NB4 (cell line): Measurements from ENCODE around the gene ISM1.

Experiments used
- MYC ChIP-seq: IDR thresholded peaks from 2 replicates; pipeline ENCODE4 v1.6.1; 2011; ENCODE audit warnings: low read depth, low read length
- TF ChIP-seq, protein P1 (sequence below): IDR thresholded peaks from one replicate; pipeline ENCODE4 v1.5.1; 2012; ENCODE audit warnings: low read depth, low read length

DNA sequence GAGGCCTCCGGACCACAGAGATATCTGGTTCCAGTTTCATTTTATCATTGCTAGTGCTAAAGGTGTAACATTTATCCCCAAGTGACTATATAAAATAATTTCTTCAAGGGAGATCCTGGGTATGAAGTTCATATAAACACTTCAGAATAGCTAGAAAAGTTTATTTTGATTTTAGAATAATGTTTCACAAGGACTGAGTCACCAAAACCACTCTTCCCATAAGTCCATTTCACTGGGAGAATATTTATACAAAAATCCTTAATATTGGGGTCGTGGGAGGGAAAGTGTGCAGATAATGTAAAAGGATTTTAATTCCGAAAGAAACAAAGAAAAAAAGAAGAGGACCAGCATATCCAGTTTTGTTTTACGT lies 128.1 kb downstream of the ISM1 start:
- TF ChIP-seq, protein P1, sequence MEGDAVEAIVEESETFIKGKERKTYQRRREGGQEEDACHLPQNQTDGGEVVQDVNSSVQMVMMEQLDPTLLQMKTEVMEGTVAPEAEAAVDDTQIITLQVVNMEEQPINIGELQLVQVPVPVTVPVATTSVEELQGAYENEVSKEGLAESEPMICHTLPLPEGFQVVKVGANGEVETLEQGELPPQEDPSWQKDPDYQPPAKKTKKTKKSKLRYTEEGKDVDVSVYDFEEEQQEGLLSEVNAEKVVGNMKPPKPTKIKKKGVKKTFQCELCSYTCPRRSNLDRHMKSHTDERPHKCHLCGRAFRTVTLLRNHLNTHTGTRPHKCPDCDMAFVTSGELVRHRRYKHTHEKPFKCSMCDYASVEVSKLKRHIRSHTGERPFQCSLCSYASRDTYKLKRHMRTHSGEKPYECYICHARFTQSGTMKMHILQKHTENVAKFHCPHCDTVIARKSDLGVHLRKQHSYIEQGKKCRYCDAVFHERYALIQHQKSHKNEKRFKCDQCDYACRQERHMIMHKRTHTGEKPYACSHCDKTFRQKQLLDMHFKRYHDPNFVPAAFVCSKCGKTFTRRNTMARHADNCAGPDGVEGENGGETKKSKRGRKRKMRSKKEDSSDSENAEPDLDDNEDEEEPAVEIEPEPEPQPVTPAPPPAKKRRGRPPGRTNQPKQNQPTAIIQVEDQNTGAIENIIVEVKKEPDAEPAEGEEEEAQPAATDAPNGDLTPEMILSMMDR = no peak
- TF ChIP-seq MYC = no peak
